Measurements from ENCODE around the gene NAA40. TPM values are rescaled to one million over a fixed set of nuclear protein-coding genes. Genes with fewer than 3 reads are reported as not detected.
"Not testable (repeated sequence)": the region's sequence is repeated elsewhere in the genome, so short reads cannot be mapped to it uniquely, and the experiment has no call there.

Gene NAA40
- total and polyA plus RNA-seq, 12 donors = 13.0 to 38.8 (median 19.7) TPM

DNA sequence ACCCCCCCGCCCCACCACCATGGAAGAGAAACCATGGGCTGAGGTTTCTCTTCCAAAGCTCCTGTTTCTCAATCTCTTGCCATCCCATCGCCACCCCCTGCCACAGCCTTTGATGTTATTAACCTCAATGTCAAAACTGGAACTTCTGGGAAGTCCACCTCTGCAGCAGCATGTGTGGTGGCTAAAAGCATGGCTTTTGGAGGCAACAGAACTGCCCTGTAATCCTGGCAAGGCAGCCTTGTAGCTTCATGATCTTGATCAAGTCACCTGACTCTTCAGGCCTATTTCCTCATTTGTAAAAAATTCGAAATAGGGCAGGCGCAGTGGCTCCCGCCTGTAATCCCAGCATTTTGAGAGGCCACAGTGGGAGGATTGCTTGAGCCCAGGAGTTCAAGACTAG lies 32.1 kb downstream of the NAA40 start:
- Histone ChIP-seq H3K4me3 (no peak overlapping the region), H3K4me1 (peaks cover 3 to 12% (median 9%) of the 10 kb centered on the region in 9 donors), H3K36me3 (peaks cover 0 to under 1% (median 0%) of the 10 kb centered on the region in 9 donors), H3K27me3 (no peaks in the 10 kb centered on the region), H3K9me3 (no peaks in the 10 kb centered on the region), H3K27ac (no peak overlapping the region)
- intact Hi-C loops (cut with DNase I) = no loop called here
- TF ChIP-seq CTCF (IDR thresholded peaks at IDR 0.05) = no peak
- ATAC-seq (no peak), DNase-seq (no peak)
- WGBS, 2 donors = 73 to 81% methylated on average over 5 of the region's 5 CpGs

DNA sequence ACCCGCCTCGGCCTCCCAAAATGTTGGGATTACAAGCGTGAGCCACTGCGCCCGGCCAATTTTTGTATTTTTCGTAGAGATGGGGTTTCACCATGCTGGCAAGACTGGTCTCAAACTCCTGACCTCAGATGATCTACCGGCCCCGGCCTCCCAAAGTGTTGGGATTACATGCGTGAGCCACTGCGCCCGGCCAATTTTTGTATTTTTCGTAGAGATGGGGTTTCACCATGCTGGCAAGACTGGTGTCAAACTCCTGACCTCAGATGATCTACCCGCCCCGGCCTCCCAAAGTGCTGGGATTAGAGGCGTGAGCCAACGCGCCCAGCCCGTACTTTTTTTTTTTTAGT lies 35.1 kb downstream of the NAA40 start:
- intact Hi-C loops (cut with DNase I); DNase-seq; ATAC-seq; H3K9me3 ChIP-seq; H3K27ac ChIP-seq; H3K27me3 ChIP-seq: not testable (repeated sequence)
- 64 to 69% methylated on average over 18 of the region's 18 CpGs for WGBS, 2 donors
- Histone ChIP-seq H3K36me3 (peaks cover 0 to 19% (median 0%) of the 10 kb centered on the region in 9 donors), H3K4me1 (peaks cover 3 to 35% (median 21%) of the 10 kb centered on the region in 9 donors), H3K4me3 (peak overlapping the region in 5 of 10 donors; percentile 14 to 87 (median 81))

GRCh38 chr11:63974259-63975143 lies 35.7 kb downstream of the NAA40 start, which contains the start of gene COX8A:
Gene COX8A, plus strand, starts transcription at chr11:63974620. Its CDS starts 61 bp downstream, at chr11:63974681.
- Histone ChIP-seq H3K4me1 (peaks cover 6 to 41% (median 21%) of the 10 kb centered on the region in 9 donors), H3K4me3 (peak within 1 kb of the TSS; percentile 55 to 88 (median 80)), H3K27ac (peak within 1 kb of the TSS; percentile 93 to 99 (median 98)), H3K9me3 (no peaks in the 10 kb centered on the region), H3K27me3 (no peaks in the 10 kb centered on the region), H3K36me3 (peaks cover 0 to 25% (median 0%) of the 10 kb centered on the region in 9 donors)
- ATAC-seq (peak; percentile 93 to 98 (median 96)), DNase-seq (peak; percentile 95 to 99)
- 0 to 1% methylated on average over 67 of the region's 67 CpGs for WGBS, 2 donors
- intact Hi-C loops (cut with DNase I) = no loop called here
- peak in 6 of 9 donors; percentile 9 to 46 (median 28) for TF ChIP-seq CTCF (IDR thresholded peaks at IDR 0.05)

DNA sequence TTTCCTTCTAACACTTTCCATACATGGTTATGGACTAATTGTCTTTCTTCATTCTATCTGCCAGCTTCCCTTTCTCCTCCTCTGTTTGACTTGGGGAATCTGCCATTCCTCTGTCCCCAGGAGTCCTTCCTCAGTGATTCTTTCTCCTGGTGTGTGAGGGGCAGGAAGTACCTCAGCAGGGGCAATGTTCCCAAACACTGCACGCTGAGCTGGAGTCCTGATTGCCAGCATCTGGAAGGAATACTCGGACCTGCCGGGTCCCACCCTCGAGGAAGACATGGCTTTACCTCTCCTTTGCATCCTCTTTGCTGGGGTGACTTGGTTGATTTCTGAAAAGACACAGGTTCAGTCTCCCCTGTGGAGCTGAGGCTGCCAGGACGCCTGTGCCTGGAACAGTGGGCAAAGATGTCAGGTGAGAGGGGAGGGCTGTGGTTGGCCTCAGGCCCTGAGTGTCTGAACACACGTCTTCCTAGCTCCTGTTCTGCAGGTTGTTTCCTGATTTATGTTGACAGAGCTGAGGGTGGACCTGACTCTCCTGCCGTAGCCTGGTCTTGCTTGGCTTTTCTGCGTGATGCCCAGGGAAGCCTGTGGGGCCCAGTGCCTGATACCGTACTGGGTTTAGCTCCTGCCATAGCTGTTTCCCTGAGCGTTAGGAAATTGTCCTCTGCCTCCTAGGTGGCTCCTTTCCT lies 39.9 kb downstream of the NAA40 start:
- DNase-seq (no peak), ATAC-seq (no peak)
- no peak for TF ChIP-seq CTCF (IDR thresholded peaks at IDR 0.05)
- Histone ChIP-seq H3K4me1 (peaks cover 6 to 53% (median 22%) of the 10 kb centered on the region in 9 donors), H3K4me3 (no peak overlapping the region), H3K9me3 (no peaks in the 10 kb centered on the region), H3K36me3 (peaks cover 0 to 25% (median 0%) of the 10 kb centered on the region in 9 donors), H3K27ac (peak overlapping the region in 2 of 10 donors; percentile 21 to 39), H3K27me3 (no peaks in the 10 kb centered on the region)
- intact Hi-C loops (cut with DNase I) = no loop called here
- 65 to 72% methylated on average over 10 of the region's 10 CpGs for WGBS, 2 donors
